C4-2B (cell line): Measurements from ENCODE around the gene DDX28.
"Not testable (repeated sequence)": the region's sequence is repeated elsewhere in the genome, so short reads cannot be mapped to it uniquely, and the experiment has no call there.

Experiments
- ZFX ChIP-seq: fragments of 450-650 bp; IDR thresholded peaks from 2 replicates; pipeline ENCODE4 v1.6.1; 2017
- TF ChIP-seq, protein P1 (sequence below): fragments of 450-650 bp; conservative IDR thresholded peaks from 2 replicates; pipeline ENCODE4 v1.5.1; 2017; ENCODE audit warnings: mild to moderate bottlenecking

DNA sequence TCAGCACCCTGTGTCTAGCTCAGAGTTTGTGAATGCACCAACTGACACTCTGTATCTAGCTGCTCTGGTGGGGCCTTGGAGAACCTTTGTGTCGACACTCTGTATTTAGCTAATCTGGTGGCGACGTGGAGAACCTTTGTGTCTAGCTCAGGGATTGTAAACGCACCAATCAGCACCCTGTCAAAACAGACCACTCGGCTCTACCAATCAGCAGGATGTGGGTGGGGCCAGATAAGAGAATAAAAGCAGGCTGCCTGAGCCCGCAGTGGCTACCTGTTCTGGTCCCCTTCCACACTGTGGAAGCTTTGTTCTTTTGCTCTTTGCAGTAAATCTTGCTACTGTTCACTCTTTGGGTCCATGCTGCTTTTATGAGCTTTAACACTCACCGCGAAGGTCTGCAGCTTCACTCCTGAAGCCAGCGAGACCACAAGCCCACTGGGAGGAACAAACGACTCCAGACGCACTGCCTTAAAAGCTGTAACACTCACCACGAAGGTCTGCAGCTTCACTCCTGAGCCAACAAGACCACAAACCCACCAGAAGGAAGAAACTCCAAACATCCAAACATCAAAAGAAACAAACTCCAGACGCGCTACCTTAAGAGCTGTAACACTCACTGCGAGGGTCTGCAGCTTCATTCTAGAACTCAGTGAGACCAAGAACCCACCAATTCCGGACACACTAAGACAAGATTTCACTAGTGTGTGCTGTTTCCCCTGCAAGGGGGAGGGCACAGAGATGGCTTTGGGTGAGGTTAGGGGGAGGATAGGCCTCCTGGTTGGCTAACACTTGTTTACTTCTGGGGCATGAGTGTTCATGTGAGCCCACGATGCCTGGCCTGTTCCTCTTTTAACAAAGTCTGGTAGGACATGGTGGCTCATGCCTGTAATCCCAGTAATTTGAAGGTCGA lies 24.0 kb downstream of the DDX28 start, which contains the start of gene DPEP2:
- TF ChIP-seq, protein P1, sequence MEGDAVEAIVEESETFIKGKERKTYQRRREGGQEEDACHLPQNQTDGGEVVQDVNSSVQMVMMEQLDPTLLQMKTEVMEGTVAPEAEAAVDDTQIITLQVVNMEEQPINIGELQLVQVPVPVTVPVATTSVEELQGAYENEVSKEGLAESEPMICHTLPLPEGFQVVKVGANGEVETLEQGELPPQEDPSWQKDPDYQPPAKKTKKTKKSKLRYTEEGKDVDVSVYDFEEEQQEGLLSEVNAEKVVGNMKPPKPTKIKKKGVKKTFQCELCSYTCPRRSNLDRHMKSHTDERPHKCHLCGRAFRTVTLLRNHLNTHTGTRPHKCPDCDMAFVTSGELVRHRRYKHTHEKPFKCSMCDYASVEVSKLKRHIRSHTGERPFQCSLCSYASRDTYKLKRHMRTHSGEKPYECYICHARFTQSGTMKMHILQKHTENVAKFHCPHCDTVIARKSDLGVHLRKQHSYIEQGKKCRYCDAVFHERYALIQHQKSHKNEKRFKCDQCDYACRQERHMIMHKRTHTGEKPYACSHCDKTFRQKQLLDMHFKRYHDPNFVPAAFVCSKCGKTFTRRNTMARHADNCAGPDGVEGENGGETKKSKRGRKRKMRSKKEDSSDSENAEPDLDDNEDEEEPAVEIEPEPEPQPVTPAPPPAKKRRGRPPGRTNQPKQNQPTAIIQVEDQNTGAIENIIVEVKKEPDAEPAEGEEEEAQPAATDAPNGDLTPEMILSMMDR, result not testable (repeated sequence)
- TF ChIP-seq ZFX, result not testable (repeated sequence)
